ENCODE data around the gene ZNF814.
"Not testable (repeated sequence)": the region's sequence is repeated elsewhere in the genome, so short reads cannot be mapped to it uniquely, and the experiment has no call there.

Gene ZNF814

GRCh38 chr19:57862351-57862750 lies 26.5 kb downstream of the ZNF814 start:
- not testable (repeated sequence) for DNase-seq (ENCODE audit: low read depth in 2 of 2)

- not testable (repeated sequence) for DNase-seq (ENCODE audit: low read depth in 2 of 2)
Observed at GRCh38 chr19:57854117-57854516, 34.7 kb downstream of the ZNF814 start.

GRCh38 chr19:57851812-57852603 lies 36.8 kb downstream of the ZNF814 start:
- not testable (repeated sequence) for DNase-seq (ENCODE audit: low read depth in 2 of 2)

- no peak for DNase-seq (ENCODE audit: low read depth in 2 of 2)
Observed at GRCh38 chr19:57850553-57851017, 38.3 kb downstream of the ZNF814 start.

GRCh38 chr19:57849666-57850473 lies 39.0 kb downstream of the ZNF814 start, which contains the start of gene ZNF587:
Gene ZNF587, plus strand, starts transcription at chr19:57849859. Its CDS starts 180 bp downstream, at chr19:57850039.
- DNase-seq (ENCODE audit: low read depth in 2 of 2) = peak; percentile 63 to 73

- DNase-seq (ENCODE audit: low read depth in 2 of 2) = not testable (repeated sequence)
Observed at GRCh38 chr19:57849162-57849665, 39.6 kb downstream of the ZNF814 start.

GRCh38 chr19:57847164-57847563 lies 41.7 kb downstream of the ZNF814 start:
- not testable (repeated sequence) for DNase-seq (ENCODE audit: low read depth in 2 of 2)

- no peak for DNase-seq (ENCODE audit: low read depth in 2 of 2)
Observed at GRCh38 chr19:57841122-57841763, 47.6 kb downstream of the ZNF814 start.

- not testable (repeated sequence) for DNase-seq (ENCODE audit: low read depth in 2 of 2)
Observed at GRCh38 chr19:57838622-57839191, 50.1 kb downstream of the ZNF814 start.

- DNase-seq (ENCODE audit: low read depth in 2 of 2) = not testable (repeated sequence)
Observed at GRCh38 chr19:57836991-57837390, 51.8 kb downstream of the ZNF814 start.

- DNase-seq (ENCODE audit: low read depth in 2 of 2) = no peak
Observed at GRCh38 chr19:57830071-57830602, 58.7 kb downstream of the ZNF814 start, which contains the start of gene ZNF587B. Gene ZNF587B, plus strand, starts transcription at chr19:57830299. Its CDS starts 230 bp downstream, at chr19:57830529.

GRCh38 chr19:57829316-57829715 lies 59.5 kb downstream of the ZNF814 start:
- no peak for DNase-seq (ENCODE audit: low read depth in 2 of 2)

GRCh38 chr19:57825511-57825910 lies 63.3 kb downstream of the ZNF814 start:
- DNase-seq (ENCODE audit: low read depth in 2 of 2) = no peak

- not testable (repeated sequence) for DNase-seq (ENCODE audit: low read depth in 2 of 2)
Observed at GRCh38 chr19:57823608-57824007, 65.2 kb downstream of the ZNF814 start.

GRCh38 chr19:57823155-57823554 lies 65.7 kb downstream of the ZNF814 start:
- not testable (repeated sequence) for DNase-seq (ENCODE audit: low read depth in 2 of 2)

- not testable (repeated sequence) for DNase-seq (ENCODE audit: low read depth in 2 of 2)
Observed at GRCh38 chr19:57821501-57821900, 67.3 kb downstream of the ZNF814 start.

- DNase-seq (ENCODE audit: low read depth in 2 of 2) = not testable (repeated sequence)
Observed at GRCh38 chr19:57821095-57821494, 67.7 kb downstream of the ZNF814 start.

GRCh38 chr19:57820599-57820998 lies 68.2 kb downstream of the ZNF814 start:
- no peak for DNase-seq (ENCODE audit: low read depth in 2 of 2)

- peak; percentile 51 to 68 for DNase-seq (ENCODE audit: low read depth in 2 of 2)
Observed at GRCh38 chr19:57819475-57820148, 69.2 kb downstream of the ZNF814 start.

GRCh38 chr19:57818378-57818777 lies 70.5 kb downstream of the ZNF814 start:
- DNase-seq (ENCODE audit: low read depth in 2 of 2) = no peak
